ENCODE data around the gene TRABD2B. TPM values are rescaled to one million over a fixed set of nuclear protein-coding genes. Genes with fewer than 3 reads are reported as not detected.

The TRABD2B gene
- total RNA-seq, 1 experiment from 2014 or later, result 10.3 TPM

DNA sequence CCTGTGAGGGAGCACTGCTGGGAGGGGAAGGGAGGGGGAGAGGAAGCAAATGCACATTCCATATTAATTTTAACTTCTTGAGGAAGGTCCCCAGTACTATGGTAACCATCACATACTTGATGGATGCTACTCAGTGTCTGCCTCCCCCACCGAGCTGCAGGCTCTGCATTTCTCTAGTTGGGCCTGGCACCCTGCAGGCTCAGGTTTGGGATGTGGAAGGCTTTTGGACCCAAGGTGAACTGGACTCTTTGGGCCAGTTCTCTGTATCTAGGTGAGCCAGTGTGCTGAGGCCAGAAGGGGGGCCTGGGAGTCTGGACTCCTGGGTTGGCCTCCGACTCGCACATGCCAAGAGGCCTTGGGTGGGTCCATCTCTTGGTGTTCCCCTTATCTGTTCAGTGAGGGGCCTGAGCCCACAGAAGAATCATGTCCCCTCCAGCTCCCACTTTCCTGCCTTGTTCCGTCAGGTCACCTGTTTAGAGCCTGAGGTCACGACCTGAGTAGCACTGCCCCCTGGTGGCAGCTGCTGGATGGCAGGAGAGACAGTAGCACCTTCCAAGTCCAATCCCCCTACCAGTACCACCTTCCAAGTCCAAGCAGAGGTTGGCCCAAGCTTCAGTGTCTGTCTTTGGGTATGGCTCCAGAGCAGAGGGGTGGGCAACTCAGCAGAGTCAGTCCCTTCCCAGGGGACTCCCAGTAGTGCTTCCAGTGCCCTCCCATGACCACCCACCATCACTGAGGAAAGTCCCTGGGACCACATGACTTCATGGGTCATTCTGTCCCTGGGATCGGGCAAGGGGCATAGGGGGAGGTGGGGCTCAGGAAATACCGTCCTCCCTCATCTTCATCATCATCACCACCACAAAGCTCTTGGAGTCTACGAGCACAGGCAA lies 241.8 kb downstream of the TRABD2B start:
- Mint-ChIP-seq H3K27ac (no peak overlapping the region), H3K4me1 (peaks cover 14% of the 10 kb centered on the region), H3K27me3 (ENCODE audit: low read depth) (peaks cover 33% of the 10 kb centered on the region), H3K36me3 (no peaks in the 10 kb centered on the region), H3K9me3 (no peaks in the 10 kb centered on the region), H3K4me3 (no peak overlapping the region)
- ChIA-PET POLR2A (interaction anchor here (0.9 kb wide), 1 partner anchor 29 kb away, joined by 3 read pairs; no protein-coding TSS in a partner anchor), CTCF (interaction anchor here (0.5 to 2.6 kb wide), 50 partner anchors 8 to 565 kb away, joined by 3 to 43 read pairs (median 4); partner anchors contain the start of genes FOXD2, PDZK1IP1 and TRABD2B)
- TF ChIP-seq ZNF219 (CRISPR knock-in tag; IDR thresholded peaks at IDR 0.05; ENCODE audit: borderline replicate concordance) (no peak), KAT7 (CRISPR knock-in tag; IDR thresholded peaks at IDR 0.05; ENCODE audit: borderline replicate concordance) (no peak), CREB1 (CRISPR knock-in tag; IDR thresholded peaks at IDR 0.05) (no peak), ESRRA (CRISPR knock-in tag; IDR thresholded peaks at IDR 0.05; ENCODE audit: borderline replicate concordance) (no peak), FOXP1 (CRISPR knock-in tag; IDR thresholded peaks at IDR 0.05; ENCODE audit: borderline replicate concordance) (0 out of 2 replicates have a peak, but pooled peaks have one; percentile 11), RELA (CRISPR knock-in tag; IDR thresholded peaks at IDR 0.05; ENCODE audit: borderline replicate concordance) (no peak)
- TF ChIP-seq, protein P1, sequence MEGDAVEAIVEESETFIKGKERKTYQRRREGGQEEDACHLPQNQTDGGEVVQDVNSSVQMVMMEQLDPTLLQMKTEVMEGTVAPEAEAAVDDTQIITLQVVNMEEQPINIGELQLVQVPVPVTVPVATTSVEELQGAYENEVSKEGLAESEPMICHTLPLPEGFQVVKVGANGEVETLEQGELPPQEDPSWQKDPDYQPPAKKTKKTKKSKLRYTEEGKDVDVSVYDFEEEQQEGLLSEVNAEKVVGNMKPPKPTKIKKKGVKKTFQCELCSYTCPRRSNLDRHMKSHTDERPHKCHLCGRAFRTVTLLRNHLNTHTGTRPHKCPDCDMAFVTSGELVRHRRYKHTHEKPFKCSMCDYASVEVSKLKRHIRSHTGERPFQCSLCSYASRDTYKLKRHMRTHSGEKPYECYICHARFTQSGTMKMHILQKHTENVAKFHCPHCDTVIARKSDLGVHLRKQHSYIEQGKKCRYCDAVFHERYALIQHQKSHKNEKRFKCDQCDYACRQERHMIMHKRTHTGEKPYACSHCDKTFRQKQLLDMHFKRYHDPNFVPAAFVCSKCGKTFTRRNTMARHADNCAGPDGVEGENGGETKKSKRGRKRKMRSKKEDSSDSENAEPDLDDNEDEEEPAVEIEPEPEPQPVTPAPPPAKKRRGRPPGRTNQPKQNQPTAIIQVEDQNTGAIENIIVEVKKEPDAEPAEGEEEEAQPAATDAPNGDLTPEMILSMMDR (IDR thresholded peaks at IDR 0.05), result peak; percentile 78
- TF ChIP-seq, protein P2, sequence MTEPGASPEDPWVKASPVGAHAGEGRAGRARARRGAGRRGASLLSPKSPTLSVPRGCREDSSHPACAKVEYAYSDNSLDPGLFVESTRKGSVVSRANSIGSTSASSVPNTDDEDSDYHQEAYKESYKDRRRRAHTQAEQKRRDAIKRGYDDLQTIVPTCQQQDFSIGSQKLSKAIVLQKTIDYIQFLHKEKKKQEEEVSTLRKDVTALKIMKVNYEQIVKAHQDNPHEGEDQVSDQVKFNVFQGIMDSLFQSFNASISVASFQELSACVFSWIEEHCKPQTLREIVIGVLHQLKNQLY (CRISPR knock-in tag; IDR thresholded peaks at IDR 0.05), result 0 out of 2 replicates have a peak, but pooled peaks have one; percentile 26
- TF ChIP-seq, protein P3, sequence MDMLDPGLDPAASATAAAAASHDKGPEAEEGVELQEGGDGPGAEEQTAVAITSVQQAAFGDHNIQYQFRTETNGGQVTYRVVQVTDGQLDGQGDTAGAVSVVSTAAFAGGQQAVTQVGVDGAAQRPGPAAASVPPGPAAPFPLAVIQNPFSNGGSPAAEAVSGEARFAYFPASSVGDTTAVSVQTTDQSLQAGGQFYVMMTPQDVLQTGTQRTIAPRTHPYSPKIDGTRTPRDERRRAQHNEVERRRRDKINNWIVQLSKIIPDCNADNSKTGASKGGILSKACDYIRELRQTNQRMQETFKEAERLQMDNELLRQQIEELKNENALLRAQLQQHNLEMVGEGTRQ (CRISPR knock-in tag; IDR thresholded peaks at IDR 0.05), result peak; percentile 40
- TF ChIP-seq, protein P4, sequence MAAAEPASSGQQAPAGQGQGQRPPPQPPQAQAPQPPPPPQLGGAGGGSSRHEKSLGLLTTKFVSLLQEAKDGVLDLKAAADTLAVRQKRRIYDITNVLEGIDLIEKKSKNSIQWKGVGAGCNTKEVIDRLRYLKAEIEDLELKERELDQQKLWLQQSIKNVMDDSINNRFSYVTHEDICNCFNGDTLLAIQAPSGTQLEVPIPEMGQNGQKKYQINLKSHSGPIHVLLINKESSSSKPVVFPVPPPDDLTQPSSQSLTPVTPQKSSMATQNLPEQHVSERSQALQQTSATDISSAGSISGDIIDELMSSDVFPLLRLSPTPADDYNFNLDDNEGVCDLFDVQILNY (CRISPR knock-in tag; IDR thresholded peaks at IDR 0.05), result no peak
- peak; percentile 87 for DNase-seq (ENCODE audit: low spot score)
- peak; percentile 78 for ATAC-seq

DNA sequence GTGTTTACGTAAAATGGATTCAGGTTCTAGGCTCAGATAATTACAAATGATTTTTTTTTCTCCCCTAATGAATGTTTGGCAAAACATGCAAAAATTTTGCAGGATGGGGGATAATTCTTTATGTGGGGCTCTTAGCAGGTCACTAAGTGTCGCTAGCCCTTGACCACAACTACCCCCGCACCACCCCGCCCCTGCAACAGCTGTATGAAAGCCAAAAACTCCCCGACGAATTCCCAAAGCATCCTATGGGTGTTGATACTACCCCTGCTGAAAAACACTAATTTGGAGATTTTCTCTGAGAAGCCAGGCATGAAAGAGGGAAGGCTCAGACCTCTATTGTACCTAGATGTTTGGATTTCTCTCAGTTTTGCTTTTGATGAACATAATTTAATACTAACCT lies 243.0 kb downstream of the TRABD2B start:
- ATAC-seq (no peak), DNase-seq (ENCODE audit: low spot score) (no peak)
- no peak overlapping the region for H3K4me3 Mint-ChIP-seq
- H3K4me1 Mint-ChIP-seq, result peaks cover 14% of the 10 kb centered on the region
- H3K27ac Mint-ChIP-seq, result no peak overlapping the region
- POLR2A ChIA-PET, result no interaction called here
- H3K36me3 Mint-ChIP-seq, result no peaks in the 10 kb centered on the region
- CTCF ChIA-PET, result interaction anchor here (0.7 to 2.6 kb wide), 17 partner anchors 8 to 454 kb away, joined by 3 to 43 read pairs (median 6); partner anchors contain the start of gene TRABD2B
- peaks cover 33% of the 10 kb centered on the region for H3K27me3 Mint-ChIP-seq (ENCODE audit: low read depth)
- no peaks in the 10 kb centered on the region for H3K9me3 Mint-ChIP-seq
- TF ChIP-seq, protein P5, sequence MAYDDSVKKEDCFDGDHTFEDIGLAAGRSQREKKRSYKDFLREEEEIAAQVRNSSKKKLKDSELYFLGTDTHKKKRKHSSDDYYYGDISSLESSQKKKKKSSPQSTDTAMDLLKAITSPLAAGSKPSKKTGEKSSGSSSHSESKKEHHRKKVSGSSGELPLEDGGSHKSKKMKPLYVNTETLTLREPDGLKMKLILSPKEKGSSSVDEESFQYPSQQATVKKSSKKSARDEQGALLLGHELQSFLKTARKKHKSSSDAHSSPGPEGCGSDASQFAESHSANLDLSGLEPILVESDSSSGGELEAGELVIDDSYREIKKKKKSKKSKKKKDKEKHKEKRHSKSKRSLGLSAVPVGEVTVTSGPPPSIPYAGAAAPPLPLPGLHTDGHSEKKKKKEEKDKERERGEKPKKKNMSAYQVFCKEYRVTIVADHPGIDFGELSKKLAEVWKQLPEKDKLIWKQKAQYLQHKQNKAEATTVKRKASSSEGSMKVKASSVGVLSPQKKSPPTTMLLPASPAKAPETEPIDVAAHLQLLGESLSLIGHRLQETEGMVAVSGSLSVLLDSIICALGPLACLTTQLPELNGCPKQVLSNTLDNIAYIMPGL (CRISPR knock-in tag; IDR thresholded peaks at IDR 0.05), result no peak
- TF ChIP-seq GTF2I (CRISPR knock-in tag; conservative IDR thresholded peaks at IDR 0.05), result no peak
- no peak for TF ChIP-seq PRRX2 (CRISPR knock-in tag; IDR thresholded peaks at IDR 0.05)
- TF ChIP-seq, protein P6, sequence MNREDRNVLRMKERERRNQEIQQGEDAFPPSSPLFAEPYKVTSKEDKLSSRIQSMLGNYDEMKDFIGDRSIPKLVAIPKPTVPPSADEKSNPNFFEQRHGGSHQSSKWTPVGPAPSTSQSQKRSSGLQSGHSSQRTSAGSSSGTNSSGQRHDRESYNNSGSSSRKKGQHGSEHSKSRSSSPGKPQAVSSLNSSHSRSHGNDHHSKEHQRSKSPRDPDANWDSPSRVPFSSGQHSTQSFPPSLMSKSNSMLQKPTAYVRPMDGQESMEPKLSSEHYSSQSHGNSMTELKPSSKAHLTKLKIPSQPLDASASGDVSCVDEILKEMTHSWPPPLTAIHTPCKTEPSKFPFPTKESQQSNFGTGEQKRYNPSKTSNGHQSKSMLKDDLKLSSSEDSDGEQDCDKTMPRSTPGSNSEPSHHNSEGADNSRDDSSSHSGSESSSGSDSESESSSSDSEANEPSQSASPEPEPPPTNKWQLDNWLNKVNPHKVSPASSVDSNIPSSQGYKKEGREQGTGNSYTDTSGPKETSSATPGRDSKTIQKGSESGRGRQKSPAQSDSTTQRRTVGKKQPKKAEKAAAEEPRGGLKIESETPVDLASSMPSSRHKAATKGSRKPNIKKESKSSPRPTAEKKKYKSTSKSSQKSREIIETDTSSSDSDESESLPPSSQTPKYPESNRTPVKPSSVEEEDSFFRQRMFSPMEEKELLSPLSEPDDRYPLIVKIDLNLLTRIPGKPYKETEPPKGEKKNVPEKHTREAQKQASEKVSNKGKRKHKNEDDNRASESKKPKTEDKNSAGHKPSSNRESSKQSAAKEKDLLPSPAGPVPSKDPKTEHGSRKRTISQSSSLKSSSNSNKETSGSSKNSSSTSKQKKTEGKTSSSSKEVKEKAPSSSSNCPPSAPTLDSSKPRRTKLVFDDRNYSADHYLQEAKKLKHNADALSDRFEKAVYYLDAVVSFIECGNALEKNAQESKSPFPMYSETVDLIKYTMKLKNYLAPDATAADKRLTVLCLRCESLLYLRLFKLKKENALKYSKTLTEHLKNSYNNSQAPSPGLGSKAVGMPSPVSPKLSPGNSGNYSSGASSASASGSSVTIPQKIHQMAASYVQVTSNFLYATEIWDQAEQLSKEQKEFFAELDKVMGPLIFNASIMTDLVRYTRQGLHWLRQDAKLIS (CRISPR knock-in tag; IDR thresholded peaks at IDR 0.05; ENCODE audit: borderline replicate concordance), result no peak
- TF ChIP-seq, protein P7, sequence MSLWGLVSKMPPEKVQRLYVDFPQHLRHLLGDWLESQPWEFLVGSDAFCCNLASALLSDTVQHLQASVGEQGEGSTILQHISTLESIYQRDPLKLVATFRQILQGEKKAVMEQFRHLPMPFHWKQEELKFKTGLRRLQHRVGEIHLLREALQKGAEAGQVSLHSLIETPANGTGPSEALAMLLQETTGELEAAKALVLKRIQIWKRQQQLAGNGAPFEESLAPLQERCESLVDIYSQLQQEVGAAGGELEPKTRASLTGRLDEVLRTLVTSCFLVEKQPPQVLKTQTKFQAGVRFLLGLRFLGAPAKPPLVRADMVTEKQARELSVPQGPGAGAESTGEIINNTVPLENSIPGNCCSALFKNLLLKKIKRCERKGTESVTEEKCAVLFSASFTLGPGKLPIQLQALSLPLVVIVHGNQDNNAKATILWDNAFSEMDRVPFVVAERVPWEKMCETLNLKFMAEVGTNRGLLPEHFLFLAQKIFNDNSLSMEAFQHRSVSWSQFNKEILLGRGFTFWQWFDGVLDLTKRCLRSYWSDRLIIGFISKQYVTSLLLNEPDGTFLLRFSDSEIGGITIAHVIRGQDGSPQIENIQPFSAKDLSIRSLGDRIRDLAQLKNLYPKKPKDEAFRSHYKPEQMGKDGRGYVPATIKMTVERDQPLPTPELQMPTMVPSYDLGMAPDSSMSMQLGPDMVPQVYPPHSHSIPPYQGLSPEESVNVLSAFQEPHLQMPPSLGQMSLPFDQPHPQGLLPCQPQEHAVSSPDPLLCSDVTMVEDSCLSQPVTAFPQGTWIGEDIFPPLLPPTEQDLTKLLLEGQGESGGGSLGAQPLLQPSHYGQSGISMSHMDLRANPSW (CRISPR knock-in tag; conservative IDR thresholded peaks at IDR 0.05; ENCODE audit: low read depth), result no peak
- TF ChIP-seq NFATC4 (CRISPR knock-in tag; IDR thresholded peaks at IDR 0.05), result no peak
- TF ChIP-seq MYBL2 (CRISPR knock-in tag; IDR thresholded peaks at IDR 0.05), result no peak
- TF ChIP-seq, protein P1 (IDR thresholded peaks at IDR 0.05), result no peak

All from WTC11 (cell line).